SK-N-MC (cell line): ENCODE results near the gene MBLAC2.
A peak's percentile ranks its signal among the peaks of the same experiment; 100 is the strongest.

ENCODE experiments used
- DNase-seq: peaks from one replicate; pipeline ENCODE4 v3.0.0-alpha.2; 2011; ENCODE audit warnings: low read depth, low spot score
- H3K27ac ChIP-seq: fragments of 200-600 bp; sonication (generic); 2 replicates; pipeline ENCODE4 v1.5.1; 2016; ENCODE audit warnings: mixed run types
- H3K36me3 ChIP-seq: fragments of 200-600 bp; sonication (generic); 2 replicates; pipeline ENCODE4 v1.6.1; 2017; ENCODE audit warnings: antibody characterized with exemption, low read length, mixed read lengths; ENCODE audit not compliant: insufficient read depth
- H3K4me3 ChIP-seq: fragments of 200-600 bp; sonication (generic); 2 replicates; pipeline ENCODE4 v1.5.1; 2016
- H3K9ac ChIP-seq: fragments of 200-600 bp; sonication (generic); 2 replicates; pipeline ENCODE4 v1.8.0; 2017; ENCODE audit warnings: mixed run types, mixed read lengths; ENCODE audit not compliant: insufficient read length
- H3K9me3 ChIP-seq: fragments of 200-600 bp; sonication (generic); 2 replicates; pipeline ENCODE4 v1.6.1; 2017; ENCODE audit warnings: low read depth, mild to moderate bottlenecking, antibody characterized with exemption, low read length, moderate library complexity, mixed read lengths
- EZH2 ChIP-seq: fragments of 200-600 bp; sonication (generic); IDR thresholded peaks from one replicate; pipeline ENCODE4 v1.6.1; 2017; ENCODE audit warnings: antibody characterized with exemption
- FOXP2 ChIP-seq: optimal IDR thresholded peaks from 2 replicates; pipeline ENCODE3; 2011; ENCODE audit warnings: mild to moderate bottlenecking, moderate library complexity; ENCODE audit not compliant: insufficient read depth; ENCODE audit errors: extremely low read length, control extremely low read depth
- POLR2AphosphoS5 ChIP-seq: IDR thresholded peaks from 2 replicates; pipeline ENCODE4 v1.6.1; 2012; ENCODE audit warnings: mild to moderate bottlenecking, low read depth, low read length, borderline replicate concordance

MBLAC2 gene

GRCh38 chr5:90477073-90477472, 2.5 kb upstream of the MBLAC2 start:
- Histone ChIP-seq H3K36me3 (peaks cover 25% of the 10 kb centered on the region), H3K9ac (no peak overlapping the region), H3K9me3 (no peaks in the 10 kb centered on the region), H3K4me3 (no peak overlapping the region), H3K27ac (no peak overlapping the region)
- TF ChIP-seq POLR2AphosphoS5 (no peak), EZH2 (no peak), FOXP2 (no peak)
- no peak for DNase-seq

GRCh38 chr5:90476391-90476790, 1.8 kb upstream of the MBLAC2 start:
- H3K9me3 ChIP-seq, result no peaks in the 10 kb centered on the region
- DNase-seq, result no peak
- peaks cover 23% of the 10 kb centered on the region for H3K36me3 ChIP-seq
- peak overlapping the region; percentile 84 for H3K4me3 ChIP-seq
- H3K9ac ChIP-seq, result no peak overlapping the region
- TF ChIP-seq EZH2, result no peak
- no peak for TF ChIP-seq POLR2AphosphoS5
- TF ChIP-seq FOXP2, result no peak
- H3K27ac ChIP-seq, result 0 out of 2 replicates have a peak overlapping the region, but pooled peaks have one; percentile 14

GRCh38 chr5:90475436-90475980, 937 bp upstream of the MBLAC2 start:
- Histone ChIP-seq H3K36me3 (peaks cover 23% of the 10 kb centered on the region), H3K9me3 (no peaks in the 10 kb centered on the region), H3K4me3 (peak overlapping the region; percentile 84), H3K9ac (peak overlapping the region; percentile 78), H3K27ac (no peak overlapping the region)
- no peak for DNase-seq
- TF ChIP-seq FOXP2 (no peak), POLR2AphosphoS5 (no peak), EZH2 (no peak)

- peaks cover 16% of the 10 kb centered on the region for H3K36me3 ChIP-seq
These were observed 956 bp downstream of the MBLAC2 start for GRCh38 chr5:90473396-90474234.

GRCh38 chr5:90472783-90473395, 1.7 kb downstream of the MBLAC2 start:
- DNase-seq, result no peak
- Histone ChIP-seq H3K36me3 (peaks cover 11% of the 10 kb centered on the region), H3K4me3 (peak overlapping the region; percentile 84), H3K9me3 (no peaks in the 10 kb centered on the region), H3K27ac (no peak overlapping the region), H3K9ac (peak overlapping the region; percentile 85)
- no peak for TF ChIP-seq POLR2AphosphoS5
- TF ChIP-seq EZH2, result no peak
- TF ChIP-seq FOXP2, result no peak

More at GRCh38 chr5:90473396-90474234, 956 bp downstream of the MBLAC2 start:
- Histone ChIP-seq H3K9ac (peak overlapping the region; percentile 85), H3K9me3 (no peaks in the 10 kb centered on the region), H3K4me3 (peak overlapping the region; percentile 84), H3K27ac (no peak overlapping the region)
- TF ChIP-seq POLR2AphosphoS5 (no peak), EZH2 (no peak), FOXP2 (no peak)
- no peak for DNase-seq

GRCh38 chr5:90461288-90461687, 13.3 kb downstream of the MBLAC2 start:
- TF ChIP-seq FOXP2 (no peak), EZH2 (no peak), POLR2AphosphoS5 (no peak)
- H3K9ac ChIP-seq, result no peak overlapping the region
- H3K4me3 ChIP-seq, result no peak overlapping the region
- H3K9me3 ChIP-seq, result no peaks in the 10 kb centered on the region
- H3K36me3 ChIP-seq, result peaks cover 6% of the 10 kb centered on the region; the same call in 1 of the 2 replicates
- DNase-seq, result no peak
- H3K27ac ChIP-seq, result no peak overlapping the region

GRCh38 chr5:90446961-90447360, 27.6 kb downstream of the MBLAC2 start:
- no peak for TF ChIP-seq EZH2
- no peak for TF ChIP-seq FOXP2
- TF ChIP-seq POLR2AphosphoS5, result no peak
- no peak overlapping the region for H3K27ac ChIP-seq

GRCh38 chr5:90440644-90441043, 33.9 kb downstream of the MBLAC2 start:
- H3K9ac ChIP-seq, result no peak overlapping the region
- no peaks in the 10 kb centered on the region for H3K36me3 ChIP-seq
- H3K9me3 ChIP-seq, result no peaks in the 10 kb centered on the region
- H3K4me3 ChIP-seq, result no peak overlapping the region
- no peak overlapping the region for H3K27ac ChIP-seq
- no peak for DNase-seq
- no peak for TF ChIP-seq POLR2AphosphoS5
- no peak for TF ChIP-seq FOXP2
- TF ChIP-seq EZH2, result no peak

More at GRCh38 chr5:90446961-90447360, 27.6 kb downstream of the MBLAC2 start:
- no peak for DNase-seq
- H3K9me3 ChIP-seq, result no peaks in the 10 kb centered on the region
- H3K36me3 ChIP-seq, result no peaks in the 10 kb centered on the region
- no peak overlapping the region for H3K4me3 ChIP-seq
- H3K9ac ChIP-seq, result no peak overlapping the region
